BLaER1 treated with 17β-estradiol and CSF1 and Interleukin-3, amounts not matched to agents 10 nM and 100 nM (cell line): ENCODE results near the gene RNF181.
"Not testable (repeated sequence)": the region's sequence is repeated elsewhere in the genome, so short reads cannot be mapped to it uniquely, and the experiment has no call there.

ENCODE experiments used
- H3K27ac ChIP-seq, 11 experiments: shearing (Covaris generic); formaldehyde crosslinking; 2 replicates each; pipeline ENCODE4 v1.8.1; 2022
- H3K27me3 ChIP-seq, 11 experiments: shearing (Covaris generic); formaldehyde crosslinking; 2 replicates each; pipeline ENCODE4 v1.8.1; 2022
- H3K36me3 ChIP-seq, 11 experiments: shearing (Covaris generic); formaldehyde crosslinking; 2 replicates each; pipeline ENCODE4 v1.8.1; 2022
- H3K4me1 ChIP-seq, 10 experiments: shearing (Covaris generic); formaldehyde crosslinking; 2 replicates each; pipeline ENCODE4 v1.8.1; 2022
- H3K4me2 ChIP-seq, 11 experiments: shearing (Covaris generic); formaldehyde crosslinking; 2 replicates each; pipeline ENCODE4 v1.8.1; 2022
- H3K4me3 ChIP-seq, 10 experiments: shearing (Covaris generic); formaldehyde crosslinking; 2 replicates each; pipeline ENCODE4 v1.8.1; 2022
- H3K9ac ChIP-seq, 11 experiments: shearing (Covaris generic); formaldehyde crosslinking; 2 replicates each; pipeline ENCODE4 v1.8.1; 2022
- H3K9me3 ChIP-seq, 11 experiments: shearing (Covaris generic); formaldehyde crosslinking; replicated peaks in 1 of 11; 2 replicates each; pipeline ENCODE4 v1.8.1; 2022
- H4K20me1 ChIP-seq, 11 experiments: shearing (Covaris generic); formaldehyde crosslinking; 2 replicates each; pipeline ENCODE4 v1.8.1; 2022
- Cebpa-rat ChIP-seq, 11 experiments: shearing (Covaris generic); IDR thresholded peaks; 2 replicates each; pipeline ENCODE4 v1.8.1; 2022

Gene RNF181

DNA sequence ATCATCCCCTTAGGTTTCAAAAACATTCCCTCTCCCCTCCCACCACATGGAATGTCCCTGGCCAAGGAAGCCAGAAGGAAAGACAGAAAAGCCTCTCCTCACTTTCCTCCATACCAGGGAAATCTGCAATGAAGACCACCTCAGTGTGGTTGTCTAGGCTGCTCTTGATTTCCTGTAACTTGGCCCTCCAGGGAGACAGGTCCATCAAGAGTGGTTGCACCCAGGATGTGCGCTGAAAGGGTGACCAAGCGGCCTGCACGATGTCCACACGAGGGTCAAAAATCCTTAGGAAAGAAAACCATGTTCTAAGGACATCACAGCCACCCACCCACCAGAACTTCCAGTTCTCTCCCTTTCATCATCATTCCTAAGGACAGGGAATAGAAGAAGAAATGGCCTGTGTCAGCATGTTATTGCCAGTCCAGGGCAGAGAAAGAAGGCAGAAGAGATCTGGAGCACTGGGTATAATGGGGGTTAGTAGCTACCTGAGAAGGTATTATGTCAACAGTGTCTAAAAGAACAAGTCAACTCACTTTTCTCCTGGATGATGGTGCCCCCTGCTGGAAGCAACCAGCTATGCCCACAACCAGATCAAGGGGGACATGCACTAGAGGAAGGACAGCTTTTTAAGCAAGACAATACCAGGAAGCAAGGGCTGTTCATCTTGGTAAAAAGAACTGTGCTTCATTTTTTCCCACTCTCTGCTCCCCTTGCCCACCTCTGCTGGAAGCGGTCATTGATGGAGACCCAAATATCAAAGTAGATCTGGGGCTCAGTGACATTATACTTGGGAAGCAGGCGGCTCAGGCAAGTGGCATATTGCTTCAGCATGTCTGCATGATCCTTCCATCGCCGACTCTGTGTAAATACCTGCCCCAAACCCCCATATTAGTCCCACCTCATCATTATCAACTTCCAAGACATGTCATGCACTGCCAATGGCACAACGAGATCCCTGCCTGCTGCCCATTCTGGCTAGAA, 43.6 kb upstream of the RNF181 start:
- Histone ChIP-seq H3K4me2 (peak overlapping the region in 4 of 11 experiments; percentile 47 to 71 (median 63); a peak in 7 of 22 replicates), H3K9ac (peak overlapping the region in 6 of 11 experiments; percentile 0 to 27 (median 8); a peak in 3 of 22 replicates), H3K27me3 (no peaks in the 10 kb centered on the region), H3K9me3 (no peaks in the 10 kb centered on the region), H3K4me3 (no peak overlapping the region), H3K27ac (no peak overlapping the region; a peak in 3 of 22 replicates), H4K20me1 (peaks cover 11 to 32% (median 18%) of the 10 kb centered on the region in 11 experiments; a peak in 19 of 22 replicates), H3K36me3 (peaks cover 73 to 98% (median 93%) of the 10 kb centered on the region in 11 experiments), H3K4me1 (peaks cover 12 to 43% (median 26%) of the 10 kb centered on the region in 10 experiments; a peak in 19 of 20 replicates)
- no peak for TF ChIP-seq Cebpa-rat (IDR thresholded peaks at IDR 0.05)

DNA sequence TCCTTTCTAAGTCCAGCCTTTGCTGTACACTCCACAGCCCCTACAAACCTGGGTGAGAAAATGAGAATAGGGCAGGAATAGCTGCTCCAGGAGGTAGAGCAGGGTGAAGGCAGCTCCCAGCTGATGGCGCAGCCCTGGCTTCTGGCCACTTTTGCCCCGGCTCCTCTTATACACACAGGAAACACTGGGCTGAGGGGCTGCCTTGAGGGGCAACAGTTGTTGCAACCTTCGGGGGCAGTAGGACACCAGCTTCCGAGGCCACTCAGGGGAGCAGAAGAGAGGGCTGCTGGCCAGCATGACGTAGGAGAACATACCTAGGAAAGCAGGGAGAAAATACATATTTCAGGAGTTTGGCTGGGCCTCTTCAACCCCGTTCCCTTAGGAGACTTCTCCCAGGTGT, 42.4 kb upstream of the RNF181 start:
- Histone ChIP-seq H3K4me3 (no peak overlapping the region), H3K4me2 (no peak overlapping the region), H3K27me3 (no peaks in the 10 kb centered on the region), H3K36me3 (peaks cover 85 to 100% (median 95%) of the 10 kb centered on the region in 11 experiments), H4K20me1 (peaks cover 0 to 24% (median 6%) of the 10 kb centered on the region in 11 experiments; a peak in 15 of 22 replicates), H3K9ac (0 out of 22 replicates have a peak overlapping the region, but pooled peaks of 2 of the 11 experiments have one; percentile 19 to 27), H3K27ac (no peak overlapping the region), H3K9me3 (no peaks in the 10 kb centered on the region), H3K4me1 (peaks cover 12 to 37% (median 26%) of the 10 kb centered on the region in 10 experiments; a peak in 19 of 20 replicates)
- TF ChIP-seq Cebpa-rat (IDR thresholded peaks at IDR 0.05): no peak

DNA sequence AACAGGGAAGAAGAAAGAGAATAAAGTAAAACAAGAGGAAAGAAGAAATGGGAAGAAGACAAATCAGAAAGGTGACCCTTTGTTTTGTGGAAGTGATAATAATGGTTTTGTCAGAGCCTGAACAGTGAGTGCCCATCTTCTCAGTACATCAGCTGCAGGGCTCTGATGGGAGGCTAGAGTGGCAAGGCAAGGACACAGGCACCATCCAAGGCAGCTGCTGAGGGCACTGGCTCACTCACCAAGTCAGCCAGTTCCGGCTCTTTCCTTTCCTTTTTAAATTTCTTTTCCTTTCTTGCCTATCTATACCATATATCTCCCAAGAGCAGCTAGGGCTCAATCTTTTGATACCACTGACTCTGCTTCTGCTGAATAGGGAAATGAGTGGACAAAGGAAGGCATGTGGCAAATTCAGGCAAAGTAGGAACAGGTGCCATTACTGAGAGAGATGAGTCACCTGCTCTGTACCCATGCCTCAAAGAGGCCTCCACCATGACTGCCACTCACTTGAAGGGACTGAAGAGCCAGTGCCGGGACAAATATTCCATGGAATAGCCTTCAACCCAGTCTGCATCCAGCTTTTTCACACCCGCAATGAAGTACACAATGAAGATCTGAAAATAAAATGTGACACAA, 40.4 kb upstream of the RNF181 start:
- peaks cover 87 to 98% (median 91%) of the 10 kb centered on the region in 11 experiments for H3K36me3 ChIP-seq

DNA sequence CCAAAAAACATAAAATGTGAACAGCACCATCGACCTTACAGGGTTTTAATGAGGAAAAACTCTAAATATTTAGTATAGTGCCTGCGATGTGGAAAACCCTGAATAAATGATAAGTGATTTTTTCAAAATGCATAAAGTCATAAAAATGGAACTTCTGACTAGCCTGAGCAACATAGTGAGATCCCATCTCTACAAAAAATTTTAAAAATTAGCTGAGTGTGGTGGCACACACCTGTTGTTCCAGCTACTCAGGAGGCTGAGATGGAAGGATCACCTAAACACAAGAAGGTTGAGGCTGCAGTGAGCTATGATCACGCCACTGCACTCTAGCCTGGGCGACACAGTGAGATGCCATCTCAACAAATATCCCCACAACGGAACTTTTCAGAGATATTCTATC, 38.4 kb upstream of the RNF181 start:
- Histone ChIP-seq H3K9ac (peak overlapping the region in 3 of 11 experiments; percentile 18 to 37 (median 23); a peak in 1 of 22 replicates), H3K27ac (no peak overlapping the region), H3K36me3 (peaks cover 70 to 78% (median 72%) of the 10 kb centered on the region in 11 experiments), H3K4me2 (no peak overlapping the region), H3K9me3 (no peaks in the 10 kb centered on the region), H3K4me3 (no peak overlapping the region), H3K27me3 (no peaks in the 10 kb centered on the region), H4K20me1 (peaks cover 0 to 31% (median 4%) of the 10 kb centered on the region in 11 experiments; a peak in 8 of 22 replicates), H3K4me1 (peaks cover 21 to 28% (median 26%) of the 10 kb centered on the region in 10 experiments)
- TF ChIP-seq Cebpa-rat (IDR thresholded peaks at IDR 0.05): no peak

More for the DNA sequence above, 40.4 kb upstream of the RNF181 start:
- H3K9me3 ChIP-seq: no peaks in the 10 kb centered on the region
- peaks cover 22 to 38% (median 31%) of the 10 kb centered on the region in 10 experiments for H3K4me1 ChIP-seq
- H3K9ac ChIP-seq: peak overlapping the region in 1 of 11 experiments; percentile 7; a peak in 2 of 22 replicates
- H3K27ac ChIP-seq: no peak overlapping the region
- H3K4me2 ChIP-seq: no peak overlapping the region
- H3K27me3 ChIP-seq: no peaks in the 10 kb centered on the region
- H3K4me3 ChIP-seq: no peak overlapping the region
- no peak for TF ChIP-seq Cebpa-rat (IDR thresholded peaks at IDR 0.05)
- peaks cover 0 to 26% (median 5%) of the 10 kb centered on the region in 11 experiments; a peak in 7 of 22 replicates for H4K20me1 ChIP-seq

DNA sequence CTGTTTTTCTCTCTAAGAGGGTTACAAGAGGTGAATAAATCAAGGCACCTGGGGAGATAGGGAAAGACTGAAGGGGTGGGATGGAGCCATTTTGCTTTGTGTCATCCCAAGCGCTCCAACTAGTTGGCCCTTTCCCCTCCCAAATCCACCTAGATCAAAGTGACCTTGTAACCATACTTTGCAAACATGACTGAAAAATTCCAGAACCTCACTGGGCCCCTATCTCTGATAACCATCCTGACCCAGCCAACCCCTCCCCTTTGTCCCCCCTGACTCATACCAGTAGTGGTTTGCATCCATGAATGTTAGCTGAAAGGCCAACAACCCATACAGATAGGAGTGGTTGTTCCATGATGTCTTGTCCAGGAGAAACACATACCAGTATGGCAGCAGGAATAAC, 37.4 kb upstream of the RNF181 start:
- Histone ChIP-seq H3K9me3 (no peaks in the 10 kb centered on the region), H3K36me3 (peaks cover 60 to 68% (median 62%) of the 10 kb centered on the region in 11 experiments), H3K4me2 (no peak overlapping the region), H4K20me1 (peaks cover 0 to 31% (median 4%) of the 10 kb centered on the region in 11 experiments; a peak in 8 of 22 replicates), H3K4me1 (peaks cover 27 to 38% (median 32%) of the 10 kb centered on the region in 10 experiments), H3K27me3 (no peaks in the 10 kb centered on the region), H3K9ac (no peak overlapping the region), H3K27ac (no peak overlapping the region), H3K4me3 (no peak overlapping the region)
- TF ChIP-seq Cebpa-rat (IDR thresholded peaks at IDR 0.05): no peak

DNA sequence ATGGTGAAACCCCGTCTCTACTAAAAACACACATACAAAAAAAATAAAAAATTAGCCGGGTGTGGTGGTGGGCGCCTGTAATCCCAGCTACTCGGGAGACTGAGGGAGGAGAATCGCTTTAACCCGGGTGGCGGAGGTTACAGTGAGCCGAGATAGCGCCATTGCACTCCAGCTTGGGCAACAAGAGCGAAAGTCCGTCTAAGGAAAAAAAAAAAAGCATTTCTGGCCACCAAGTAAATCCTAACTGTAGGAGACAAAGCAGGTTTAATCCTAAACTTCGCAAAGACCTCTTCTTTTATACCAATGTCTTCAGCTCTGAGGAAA, 35.2 kb upstream of the RNF181 start:
- Histone ChIP-seq H3K27ac (peak overlapping the region in 8 of 11 experiments; percentile 57 to 93 (median 88); a peak in 14 of 22 replicates), H4K20me1 (peaks cover 0 to 31% (median 4%) of the 10 kb centered on the region in 11 experiments; a peak in 8 of 22 replicates), H3K4me1 (peaks cover 44 to 57% (median 47%) of the 10 kb centered on the region in 10 experiments), H3K9ac (peak overlapping the region; percentile 83 to 95 (median 90)), H3K4me2 (peak overlapping the region; percentile 88 to 98 (median 95)), H3K36me3 (peaks cover 38 to 46% (median 40%) of the 10 kb centered on the region in 11 experiments), H3K4me3 (peak overlapping the region; percentile 63 to 83 (median 70))
- H3K27me3 ChIP-seq, H3K9me3 ChIP-seq: not testable (repeated sequence)

DNA sequence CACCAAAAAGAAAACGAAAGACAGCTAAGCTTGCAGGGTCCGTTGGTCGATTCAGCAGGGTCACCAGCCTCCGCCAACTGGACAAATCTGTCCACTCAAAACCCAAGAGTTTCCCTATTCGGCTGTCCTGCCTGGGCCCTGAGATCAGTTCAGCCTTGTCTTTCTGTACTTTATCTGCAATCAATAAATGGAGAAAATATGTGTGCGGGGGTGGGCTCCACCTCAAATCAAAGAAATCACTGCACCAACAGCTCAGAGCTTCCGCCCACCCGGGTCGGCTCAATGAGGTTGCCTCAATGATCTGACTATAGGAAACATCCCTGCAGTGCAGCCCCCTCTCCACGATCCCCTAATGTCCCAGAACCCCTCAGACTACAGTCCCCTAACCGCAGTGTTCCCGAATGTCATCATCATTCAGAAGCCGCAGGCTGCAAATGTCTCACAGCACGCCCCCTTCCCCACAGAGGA, 34.7 kb upstream of the RNF181 start:
- Histone ChIP-seq H3K9ac (peak overlapping the region; percentile 83 to 95 (median 90)), H3K4me2 (peak overlapping the region; percentile 88 to 98 (median 95)), H3K4me3 (peak overlapping the region; percentile 63 to 83 (median 70)), H3K27me3 (no peaks in the 10 kb centered on the region), H3K27ac (peak overlapping the region in 10 of 11 experiments; percentile 57 to 93 (median 88); a peak in 19 of 22 replicates), H3K9me3 (no peaks in the 10 kb centered on the region), H3K36me3 (peaks cover 33 to 41% (median 35%) of the 10 kb centered on the region in 11 experiments), H4K20me1 (peaks cover 0 to 31% (median 4%) of the 10 kb centered on the region in 11 experiments; a peak in 8 of 22 replicates), H3K4me1 (peaks cover 44 to 57% (median 47%) of the 10 kb centered on the region in 10 experiments)
- no peak for TF ChIP-seq Cebpa-rat (IDR thresholded peaks at IDR 0.05)
